GM12878 (cell line): ENCODE results near the gene ALAS1. TPM values are rescaled to one million over a fixed set of nuclear protein-coding genes. Genes with fewer than 3 reads are reported as not detected.

Source experiments
- ATAC-seq: fragments of 200-7000 bp; cut with Tn5 transposase; 3 replicates; pipeline ENCODE4 v1.9.1; 2020; ENCODE audit warnings: mild to moderate bottlenecking, moderate library complexity
- BruUV-seq: library from RNA; stranded (reverse); fragments of 400-500 nt; replicated peaks from 2 replicates; lab custom pipeline; 2021; lab: Mats Ljungman, UMichigan
- CTCF ChIA-PET: fragments of 300-600 bp; sonication (Branson Sonifier 250); formaldehyde crosslinking; extraction: SDS; loops from one replicate; lab custom pipeline; 2021; ENCODE audit warnings: inconsistent platforms; lab: Yijun Ruan, JAX
- POLR2A ChIA-PET: fragments of 350-600 bp; formaldehyde crosslinking; extraction: SDS; loops from one replicate; lab custom pipeline; 2021; ENCODE audit warnings: inconsistent platforms; lab: Charles Lee
- RAD21 ChIA-PET: fragments of 300-600 bp; sonication (Branson Sonifier 250); formaldehyde crosslinking; loops from one replicate; lab custom pipeline; 2023; ENCODE audit warnings: antibody characterized with exemption; ENCODE audit not compliant: unreplicated experiment; lab: Charles Lee
- SMC1A ChIA-PET: fragments of 300-600 bp; sonication (Branson Sonifier 250); formaldehyde crosslinking; loops from one replicate; lab custom pipeline; 2023; ENCODE audit not compliant: unreplicated experiment, uncharacterized antibody; lab: Charles Lee
- DNase-seq: peaks from one replicate; pipeline ENCODE4 v3.0.0-alpha.2; 2011; ENCODE audit warnings: low read depth, low spot score
- FAIRE-seq: peaks from 3 replicates; lab custom pipeline; 2011; peaks lifted over from hg19 to GRCh38; lab: Jason Lieb, UNC
- H2AFZ ChIP-seq: 2 replicates; pipeline ENCODE4 v1.6.0; 2011; ENCODE audit warnings: low read depth, low read length, control low read depth; ENCODE audit not compliant: control insufficient read depth
- H3K27ac ChIP-seq: 2 replicates; pipeline ENCODE4 v1.5.1; 2011; ENCODE audit warnings: control low read depth; ENCODE audit not compliant: control insufficient read depth, insufficient read depth
- H3K27me3 ChIP-seq, 2 experiments: replicated peaks in 1 of 2; 2 replicates each; pipeline versions ENCODE4 v1.6.0 to v1.6.1; 2011; ENCODE audit warnings: low read length in 1 of 2; ENCODE audit not compliant: control insufficient read depth in 2 of 2, insufficient read depth in 2 of 2
- H3K36me3 ChIP-seq, 2 experiments: 2 replicates each; pipeline ENCODE4 v1.5.1; 2011; ENCODE audit warnings: low read length in 1 of 2; ENCODE audit not compliant: control insufficient read depth in 2 of 2, insufficient read depth in 2 of 2
- H3K4me1 ChIP-seq: 2 replicates; pipeline ENCODE4 v1.6.1; 2011; ENCODE audit warnings: mild to moderate bottlenecking, low read length, moderate library complexity, mixed read lengths; ENCODE audit not compliant: control insufficient read depth, insufficient read depth
- H3K4me2 ChIP-seq: 2 replicates; pipeline ENCODE4 v1.6.0; 2011; ENCODE audit warnings: control low read depth; ENCODE audit not compliant: control insufficient read depth, insufficient read depth
- H3K4me3 ChIP-seq: fragments of 200-600 bp; sonication (generic); 2 replicates; pipeline ENCODE4 v1.5.1; 2016
- H3K79me2 ChIP-seq: 2 replicates; pipeline ENCODE4 v1.6.0; 2011; ENCODE audit warnings: low read length; ENCODE audit not compliant: control insufficient read depth, insufficient read depth
- H3K9ac ChIP-seq: 2 replicates; pipeline ENCODE4 v1.8.0; 2011; ENCODE audit warnings: low read length, control low read depth, mixed read lengths; ENCODE audit not compliant: control insufficient read depth, insufficient read depth
- H3K9me3 ChIP-seq: replicated peaks from 3 replicates; pipeline ENCODE4 v1.5.1; 2011; ENCODE audit warnings: mild to moderate bottlenecking, low read length; ENCODE audit not compliant: control insufficient read depth, insufficient read depth
- H4K20me1 ChIP-seq: 2 replicates; pipeline ENCODE4 v1.6.0; 2011; ENCODE audit not compliant: control insufficient read depth, insufficient read depth
- EP300 ChIP-seq, 2 experiments: fragments of 150-350 bp in 1 of 2; IDR thresholded peaks; 2 replicates each; pipeline ENCODE4 v1.6.1; 2011 to 2012; ENCODE audit warnings: low read depth in 2 of 2, low read length in 2 of 2, borderline replicate concordance in 1 of 2, improper control_type of control experiment in 1 of 2, inconsistent platforms in 1 of 2; ENCODE audit not compliant: control insufficient read depth in 1 of 2
- RCOR1 ChIP-seq: conservative IDR thresholded peaks from 2 replicates; pipeline ENCODE4 v1.6.1; 2012; ENCODE audit warnings: low read depth, low read length, improper control_type of control experiment
- SIN3A ChIP-seq: IDR thresholded peaks from 2 replicates; pipeline ENCODE4 v1.6.1; 2012; ENCODE audit warnings: low read depth, low read length, improper control_type of control experiment
- WGBS: methylation state at CpG from one replicate; pipeline ENCODE4 v1.1.6; 2016; ENCODE audit warnings: low lambda C conversion rate; ENCODE audit not compliant: insufficient replicate concordance, insufficient coverage; ENCODE audit errors: missing lambda C conversion rate; 5-methylcytosine and 5-hydroxymethylcytosine counted together
- in situ Hi-C: fragments of 300-500 bp; cut with MboI; formaldehyde crosslinking; loops from 9 replicates; pipeline ENCODE4 v1.14.3; 2018; ENCODE audit warnings: mixed read lengths
- intact Hi-C: fragments of 100-400 bp; cut with micrococcal nuclease; formaldehyde crosslinking; loops from one replicate; pipeline ENCODE4 v1.14.2; 2022; ENCODE audit not compliant: unreplicated experiment
- polyA plus RNA-seq, 11 experiments: library from polyadenylated mRNA; depleted of rRNA in 4 of 11; unstranded in 6 of 11; stranded (reverse) in 5 of 11; fragments of >200 nt; fragmentation: Nextera tagmentation in 4 of 11; fragmentation: Illumina TruSeq in 1 of 11; extraction: Ambion mirVana in 4 of 11; extraction: Trizol in 1 of 11; gene quantifications; 1 replicate in 1 of 11; 2 replicates in 10 of 11; pipeline versions ENCODE4 v1.2.1 to v1.2.3, GENCODE V29; 2011 to 2016; ENCODE audit warnings: inconsistent platforms in 2 of 11, missing spikeins in 2 of 11, low read depth in 1 of 11
- total RNA-seq, 4 experiments: library from RNA; depleted of rRNA in 3 of 4; stranded (reverse); fragments of >200 nt in 3 of 4; fragmentation: Illumina TruSeq in 1 of 4; extraction: Trizol in 1 of 4; gene quantifications; 2 replicates each; pipeline versions ENCODE4 v1.2.1 to v1.2.3, GENCODE V29; 2013 to 2021
- TF ChIP-seq, protein P1 (sequence below), 3 experiments: IDR thresholded peaks in 2 of 3; conservative IDR thresholded peaks in 1 of 3; 2 replicates each; pipeline ENCODE4 v1.5.1; 2011; ENCODE audit warnings: low read depth in 3 of 3, low read length in 3 of 3, mild to moderate bottlenecking in 3 of 3, control low read depth in 2 of 3, moderate library complexity in 2 of 3, inconsistent platforms in 1 of 3, mixed read lengths in 1 of 3; ENCODE audit not compliant: control insufficient read depth in 2 of 3, insufficient read depth in 1 of 3; ENCODE audit errors: extremely low read depth in 1 of 3

ALAS1 gene
- total and polyA plus RNA-seq, 10 of the 15 experiments (the other 5 are each of a cell fraction or from before 2014, with no cell fraction given): 69.9 to 115 (median 94.1) TPM

DNA sequence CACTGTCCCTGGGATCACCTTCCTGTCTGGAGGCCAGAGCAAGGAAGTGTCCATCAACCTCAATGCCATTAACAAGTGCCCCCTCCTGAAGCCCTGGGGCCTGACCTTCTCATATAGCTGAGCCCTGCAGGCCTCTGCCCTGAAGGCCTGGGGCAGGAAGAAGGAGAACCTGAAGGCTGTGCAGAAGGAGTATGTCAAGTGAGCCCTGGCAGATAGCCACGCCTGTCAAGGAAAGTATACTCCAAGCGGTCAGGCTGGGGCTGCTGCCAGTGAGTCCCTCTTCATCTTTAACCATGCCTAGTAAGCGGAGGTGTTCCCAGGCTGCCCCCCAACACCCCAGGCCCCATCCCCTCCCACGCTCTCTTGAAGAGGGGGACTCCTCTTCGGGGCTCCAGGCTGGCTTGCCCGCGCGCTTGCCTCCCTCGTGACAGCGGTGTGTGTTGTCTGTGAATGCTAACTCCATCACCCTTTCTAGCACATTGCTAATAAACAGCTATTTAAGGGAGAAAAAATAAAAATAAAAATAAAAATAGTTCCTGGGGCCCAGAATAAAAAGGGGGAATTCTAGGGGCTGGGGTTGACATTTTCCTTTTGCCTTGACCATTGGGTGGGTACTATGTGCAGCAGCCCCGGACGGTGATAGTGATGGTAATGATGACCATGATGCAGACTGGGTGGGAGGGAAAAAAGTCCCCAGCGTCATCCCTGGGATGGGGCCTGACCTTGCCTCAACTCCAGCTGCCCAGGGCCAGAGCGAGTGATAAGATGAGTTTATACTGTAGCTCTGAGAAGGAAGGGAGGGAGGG, 3.3 kb upstream of the ALAS1 start:
- ChIA-PET CTCF (interaction anchor here (0.6 to 1.1 kb wide), 2 partner anchors 10 to 713 kb away, joined by 3 read pairs; no protein-coding TSS in a partner anchor), RAD21 (no interaction called here), POLR2A (no interaction called here), SMC1A (interaction anchor here (1.1 kb wide), 1 partner anchor 26 kb away, joined by 3 read pairs; no protein-coding TSS in a partner anchor)
- no peak for ATAC-seq
- Histone ChIP-seq H3K4me3 (no peak overlapping the region), H3K9ac (no peak overlapping the region), H3K27ac (no peak overlapping the region), H3K36me3 (0 out of 4 replicates have a peak, but pooled peaks cover 0 to 4% of the 10 kb centered on the region in 2 experiments), H2AFZ (no peak overlapping the region), H3K4me1 (peaks cover 22% of the 10 kb centered on the region), H4K20me1 (no peaks in the 10 kb centered on the region), H3K4me2 (no peak overlapping the region), H3K9me3 (no peaks in the 10 kb centered on the region), H3K79me2 (peaks cover 17% of the 10 kb centered on the region), H3K27me3 (no peaks in the 10 kb centered on the region)
- intact Hi-C loops (no loop called here), in situ Hi-C loops (no loop called here)
- BruUV-seq: no TSS peak
- WGBS: 82% methylated on average over 14 of the region's 14 CpGs
- no peak for FAIRE-seq
- DNase-seq: no peak
- TF ChIP-seq RCOR1: no peak

DNA sequence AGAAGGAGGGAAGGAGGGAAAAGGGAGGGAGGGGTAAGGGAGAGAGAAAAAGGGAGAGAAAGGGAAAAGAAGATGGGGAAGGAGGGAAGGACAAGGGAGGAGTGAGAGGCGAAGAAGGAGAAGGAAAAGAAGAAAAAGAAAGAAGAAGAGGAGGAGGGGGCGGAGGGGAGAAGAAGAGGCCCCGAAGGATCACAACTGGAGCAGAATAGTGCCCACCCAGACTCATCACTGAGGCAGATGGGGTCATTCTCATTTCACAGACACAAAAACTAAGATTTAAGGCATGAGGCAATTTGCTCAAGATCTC, 2.7 kb upstream of the ALAS1 start:
- Histone ChIP-seq H2AFZ (no peak overlapping the region), H3K79me2 (peaks cover 17% of the 10 kb centered on the region), H3K4me3 (no peak overlapping the region), H3K9ac (no peak overlapping the region), H4K20me1 (no peaks in the 10 kb centered on the region), H3K36me3 (0 out of 4 replicates have a peak, but pooled peaks cover 0 to 4% of the 10 kb centered on the region in 2 experiments), H3K4me1 (peaks cover 22% of the 10 kb centered on the region), H3K27ac (no peak overlapping the region), H3K9me3 (no peaks in the 10 kb centered on the region), H3K4me2 (no peak overlapping the region), H3K27me3 (no peaks in the 10 kb centered on the region)
- ChIA-PET POLR2A (no interaction called here), CTCF (interaction anchor here (1.1 kb wide), 1 partner anchor 10 kb away, joined by 3 read pairs; no protein-coding TSS in a partner anchor), RAD21 (no interaction called here), SMC1A (interaction anchor here (1.1 kb wide), 1 partner anchor 26 kb away, joined by 3 read pairs; no protein-coding TSS in a partner anchor)
- no TSS peak for BruUV-seq
- no peak for FAIRE-seq
- in situ Hi-C loops (no loop called here), intact Hi-C loops (no loop called here)
- no peak for DNase-seq
- TF ChIP-seq SIN3A (no peak), EP300 (IDR thresholded peaks at IDR 0.05; ENCODE audit: borderline replicate concordance in 1 of 2, control insufficient read depth in 1 of 2, low read depth in 2 of 2, low read length in 2 of 2) (no peak)
- TF ChIP-seq, protein P1, sequence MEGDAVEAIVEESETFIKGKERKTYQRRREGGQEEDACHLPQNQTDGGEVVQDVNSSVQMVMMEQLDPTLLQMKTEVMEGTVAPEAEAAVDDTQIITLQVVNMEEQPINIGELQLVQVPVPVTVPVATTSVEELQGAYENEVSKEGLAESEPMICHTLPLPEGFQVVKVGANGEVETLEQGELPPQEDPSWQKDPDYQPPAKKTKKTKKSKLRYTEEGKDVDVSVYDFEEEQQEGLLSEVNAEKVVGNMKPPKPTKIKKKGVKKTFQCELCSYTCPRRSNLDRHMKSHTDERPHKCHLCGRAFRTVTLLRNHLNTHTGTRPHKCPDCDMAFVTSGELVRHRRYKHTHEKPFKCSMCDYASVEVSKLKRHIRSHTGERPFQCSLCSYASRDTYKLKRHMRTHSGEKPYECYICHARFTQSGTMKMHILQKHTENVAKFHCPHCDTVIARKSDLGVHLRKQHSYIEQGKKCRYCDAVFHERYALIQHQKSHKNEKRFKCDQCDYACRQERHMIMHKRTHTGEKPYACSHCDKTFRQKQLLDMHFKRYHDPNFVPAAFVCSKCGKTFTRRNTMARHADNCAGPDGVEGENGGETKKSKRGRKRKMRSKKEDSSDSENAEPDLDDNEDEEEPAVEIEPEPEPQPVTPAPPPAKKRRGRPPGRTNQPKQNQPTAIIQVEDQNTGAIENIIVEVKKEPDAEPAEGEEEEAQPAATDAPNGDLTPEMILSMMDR (IDR thresholded peaks at IDR 0.05 in 2 of 3, conservative IDR thresholded peaks at IDR 0.05 in 1 of 3; ENCODE audit: control insufficient read depth in 2 of 3, extremely low read depth in 1 of 3, insufficient read depth in 1 of 3, low read depth in 3 of 3, low read length in 3 of 3): no peak
- ATAC-seq: no peak
- 77% methylated on average over 3 of the region's 3 CpGs for WGBS
